Fibroblast of villous mesenchyme (primary cell): Measurements from ENCODE around the gene ACSBG1. TPM values are rescaled to one million over a fixed set of nuclear protein-coding genes. Genes with fewer than 3 reads are reported as not detected.
A peak's percentile ranks its signal among the peaks of the same experiment; 100 is the strongest.

Source experiments
- DNase-seq: peaks from one replicate; pipeline ENCODE4 v3.0.0-alpha.2; 2010; ENCODE audit warnings: low read depth
- H3K4me3 ChIP-seq: 2 replicates; pipeline ENCODE4 v1.5.1; 2011; ENCODE audit warnings: low read depth, mild to moderate bottlenecking, low read length
- CTCF ChIP-seq: IDR thresholded peaks from 2 replicates; pipeline ENCODE4 v1.5.1; 2012; ENCODE audit warnings: low read depth, mild to moderate bottlenecking, low read length; ENCODE audit not compliant: insufficient read depth
- total RNA-seq: library from RNA; depleted of rRNA; stranded (reverse); fragments of >200 nt; gene quantifications from 2 replicates; pipeline ENCODE4 v1.2.3, GENCODE V29; 2012

The ACSBG1 gene
- total RNA-seq, 1 donor = under 0.01 TPM

- DNase-seq = no peak
- TF ChIP-seq CTCF = no peak
- H3K4me3 ChIP-seq = no peak overlapping the region
Observed at GRCh38 chr15:78233496-78233895, 869 bp downstream of the ACSBG1 start.

GRCh38 chr15:78232951-78233350 lies 1.4 kb downstream of the ACSBG1 start:
- DNase-seq = no peak
- no peak for TF ChIP-seq CTCF
- no peak overlapping the region for H3K4me3 ChIP-seq

GRCh38 chr15:78229431-78230406 lies 4.6 kb downstream of the ACSBG1 start:
- no peak for TF ChIP-seq CTCF
- no peak overlapping the region for H3K4me3 ChIP-seq
- no peak for DNase-seq

- no peak for TF ChIP-seq CTCF
- DNase-seq = no peak
- no peak overlapping the region for H3K4me3 ChIP-seq
Observed at GRCh38 chr15:78228356-78228996, 5.9 kb downstream of the ACSBG1 start.

GRCh38 chr15:78225783-78226541 lies 8.4 kb downstream of the ACSBG1 start:
- TF ChIP-seq CTCF = no peak
- H3K4me3 ChIP-seq = no peak overlapping the region
- DNase-seq = no peak

GRCh38 chr15:78224023-78224411 lies 10.3 kb downstream of the ACSBG1 start:
- DNase-seq = peak; percentile 30
- no peak for TF ChIP-seq CTCF
- no peak overlapping the region for H3K4me3 ChIP-seq
